PC-9 (cell line): ENCODE data around the gene MRPS10. TPM values are rescaled to one million over a fixed set of nuclear protein-coding genes. Genes with fewer than 3 reads are reported as not detected.
"Not testable (repeated sequence)": the region's sequence is repeated elsewhere in the genome, so short reads cannot be mapped to it uniquely, and the experiment has no call there.

Source experiments
- BruUV-seq: library from RNA; stranded (reverse); fragments of 400-500 nt; replicated peaks from 2 replicates; lab custom pipeline; 2021; lab: Mats Ljungman, UMichigan
- CTCF ChIA-PET: fragments of 300-600 bp; sonication (Branson Sonifier 250); formaldehyde crosslinking; loops from one replicate; lab custom pipeline; 2022; ENCODE audit warnings: antibody characterized with exemption; lab: Charles Lee
- POLR2A ChIA-PET: fragments of 300-600 bp; sonication (Branson Sonifier 250); formaldehyde crosslinking; loops from one replicate; lab custom pipeline; 2022; ENCODE audit warnings: antibody characterized with exemption; ENCODE audit not compliant: unreplicated experiment; lab: Charles Lee
- DNase-seq, 2 experiments: peaks; one replicate each; pipeline versions ENCODE4 v3.0.0 to v3.0.0-alpha.2; 2015 to 2022; ENCODE audit warnings: mixed read lengths in 1 of 2
- H2AFZ ChIP-seq: fragments of 200-600 bp; sonication (generic); 2 replicates; pipeline ENCODE4 v1.8.1; 2017; ENCODE audit warnings: antibody characterized with exemption
- H3F3A ChIP-seq: fragments of 200-600 bp; sonication (generic); 2 replicates; pipeline ENCODE4 v1.8.1; 2017; ENCODE audit warnings: antibody characterized with exemption, mild to moderate bottlenecking, low read depth; ENCODE audit not compliant: insufficient read depth
- H3K27ac ChIP-seq: fragments of 200-600 bp; sonication (generic); 2 replicates; pipeline ENCODE4 v1.6.1; 2016; ENCODE audit warnings: mixed run types
- H3K27me3 ChIP-seq: fragments of 200-600 bp; sonication (generic); 2 replicates; pipeline ENCODE4 v1.6.1; 2016; ENCODE audit warnings: low read depth, mixed run types; ENCODE audit not compliant: insufficient read depth
- H3K36me3 ChIP-seq: fragments of 200-600 bp; sonication (generic); 2 replicates; pipeline ENCODE4 v1.6.1; 2016; ENCODE audit warnings: low read depth, mixed run types
- H3K4me1 ChIP-seq: fragments of 200-600 bp; sonication (generic); replicated peaks from 2 replicates; pipeline ENCODE4 v1.6.1; 2016; ENCODE audit warnings: mixed run types; ENCODE audit not compliant: insufficient read depth
- H3K4me2 ChIP-seq: fragments of 200-600 bp; sonication (generic); 2 replicates; pipeline ENCODE4 v1.6.1; 2017; ENCODE audit warnings: mixed run types
- H3K4me3 ChIP-seq: fragments of 200-600 bp; sonication (generic); 2 replicates; pipeline ENCODE4 v1.6.1; 2016; ENCODE audit warnings: mixed run types
- H3K79me2 ChIP-seq: fragments of 200-600 bp; sonication (generic); 2 replicates; pipeline ENCODE4 v1.6.1; 2017; ENCODE audit warnings: low read depth, mixed run types
- H3K9me2 ChIP-seq: fragments of 200-600 bp; sonication (generic); 2 replicates; pipeline ENCODE4 v1.8.1; 2017; ENCODE audit warnings: mild to moderate bottlenecking; ENCODE audit not compliant: insufficient read depth
- H3K9me3 ChIP-seq: fragments of 200-600 bp; sonication (generic); 2 replicates; pipeline ENCODE4 v1.8.1; 2016; ENCODE audit warnings: low read depth; ENCODE audit not compliant: insufficient read depth
- H4K20me1 ChIP-seq: fragments of 200-600 bp; sonication (generic); 2 replicates; pipeline ENCODE4 v1.8.1; 2017; ENCODE audit not compliant: insufficient read depth
- EZH2 ChIP-seq: fragments of 200-600 bp; sonication (generic); IDR thresholded peaks from 2 replicates; pipeline ENCODE4 v1.8.0; 2017; ENCODE audit warnings: antibody characterized with exemption, low read depth
- intact Hi-C: fragments of 100-400 bp; cut with micrococcal nuclease; formaldehyde crosslinking; loops from one replicate; pipeline ENCODE4 v1.10.0; 2022; ENCODE audit not compliant: unreplicated experiment
- total RNA-seq: library from RNA; stranded (reverse); gene quantifications from 2 replicates; pipeline ENCODE4 v1.2.3, GENCODE V29; 2021
- TF ChIP-seq, protein P1 (sequence below): fragments of 200-600 bp; sonication (generic); conservative IDR thresholded peaks from 2 replicates; pipeline ENCODE4 v1.6.1; 2017; ENCODE audit warnings: mixed run types, antibody characterized with exemption, mild to moderate bottlenecking, moderate library complexity

MRPS10 gene
- total RNA-seq, 1 experiment from 2014 or later = 56.5 TPM

- H3K9me2 ChIP-seq = no peaks in the 10 kb centered on the region
- H2AFZ ChIP-seq = no peak overlapping the region
- ChIA-PET POLR2A (interaction anchor here (0.6 kb wide), 1 partner anchor 18 kb away, joined by 6 read pairs; no protein-coding TSS in a partner anchor), CTCF (no interaction called here)
- H3K4me3 ChIP-seq = no peak overlapping the region
- H3F3A ChIP-seq = peaks cover 62% of the 10 kb centered on the region
- H3K79me2 ChIP-seq = peaks cover 15% of the 10 kb centered on the region
- H3K27ac ChIP-seq = 0 out of 2 replicates have a peak overlapping the region, but pooled peaks have one; percentile 21
- no peaks in the 10 kb centered on the region for H3K27me3 ChIP-seq
- no TSS peak for BruUV-seq
- no peak for DNase-seq
- H3K4me1 ChIP-seq = peaks cover 80% of the 10 kb centered on the region
- no peak for TF ChIP-seq EZH2
- TF ChIP-seq, protein P1, sequence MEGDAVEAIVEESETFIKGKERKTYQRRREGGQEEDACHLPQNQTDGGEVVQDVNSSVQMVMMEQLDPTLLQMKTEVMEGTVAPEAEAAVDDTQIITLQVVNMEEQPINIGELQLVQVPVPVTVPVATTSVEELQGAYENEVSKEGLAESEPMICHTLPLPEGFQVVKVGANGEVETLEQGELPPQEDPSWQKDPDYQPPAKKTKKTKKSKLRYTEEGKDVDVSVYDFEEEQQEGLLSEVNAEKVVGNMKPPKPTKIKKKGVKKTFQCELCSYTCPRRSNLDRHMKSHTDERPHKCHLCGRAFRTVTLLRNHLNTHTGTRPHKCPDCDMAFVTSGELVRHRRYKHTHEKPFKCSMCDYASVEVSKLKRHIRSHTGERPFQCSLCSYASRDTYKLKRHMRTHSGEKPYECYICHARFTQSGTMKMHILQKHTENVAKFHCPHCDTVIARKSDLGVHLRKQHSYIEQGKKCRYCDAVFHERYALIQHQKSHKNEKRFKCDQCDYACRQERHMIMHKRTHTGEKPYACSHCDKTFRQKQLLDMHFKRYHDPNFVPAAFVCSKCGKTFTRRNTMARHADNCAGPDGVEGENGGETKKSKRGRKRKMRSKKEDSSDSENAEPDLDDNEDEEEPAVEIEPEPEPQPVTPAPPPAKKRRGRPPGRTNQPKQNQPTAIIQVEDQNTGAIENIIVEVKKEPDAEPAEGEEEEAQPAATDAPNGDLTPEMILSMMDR = no peak
- peak overlapping the region; percentile 2; the same call in 1 of the 2 replicates for H3K4me2 ChIP-seq
- H3K36me3 ChIP-seq = no peaks in the 10 kb centered on the region
- no peaks in the 10 kb centered on the region for H3K9me3 ChIP-seq
- intact Hi-C loops = loop anchor here (10.0 kb wide), 2 partner anchors 73 to 653 kb away; partner anchors contain the start of gene RPL7L1
- no peaks in the 10 kb centered on the region for H4K20me1 ChIP-seq
Observed at GRCh38 chr6:42221546-42221945, 3.9 kb upstream of the MRPS10 start.

GRCh38 chr6:42220807-42221206 lies 3.1 kb upstream of the MRPS10 start:
- POLR2A ChIA-PET = no interaction called here
- Histone ChIP-seq H3F3A (peaks cover 55% of the 10 kb centered on the region), H3K9me2 (no peaks in the 10 kb centered on the region), H3K27ac (peak overlapping the region; percentile 21; the same call in 1 of the 2 replicates), H3K36me3 (no peaks in the 10 kb centered on the region), H4K20me1 (no peaks in the 10 kb centered on the region), H3K4me1 (peaks cover 75% of the 10 kb centered on the region), H3K27me3 (no peaks in the 10 kb centered on the region), H3K79me2 (peaks cover 16% of the 10 kb centered on the region), H3K4me3 (no peak overlapping the region), H3K4me2 (peak overlapping the region; percentile 6; the same call in 1 of the 2 replicates), H3K9me3 (no peaks in the 10 kb centered on the region), H2AFZ (no peak overlapping the region)
- DNase-seq = no peak
- TF ChIP-seq, protein P1 = no peak
- no peak for TF ChIP-seq EZH2
- intact Hi-C loops = loop anchor here (10.0 kb wide), 2 partner anchors 74 to 654 kb away; partner anchors contain the start of gene RPL7L1
- BruUV-seq = no TSS peak
- CTCF ChIA-PET = no interaction called here

- intact Hi-C loops = loop anchor here (2.0 to 5.0 kb wide), 3 partner anchors 236 to 345 kb away; partner anchors contain the start of gene UBR2
- no peak for DNase-seq
- no peaks in the 10 kb centered on the region for H3K9me2 ChIP-seq
- H3K9me3 ChIP-seq = no peaks in the 10 kb centered on the region
- H3F3A ChIP-seq = peaks cover 33% of the 10 kb centered on the region
- BruUV-seq = no TSS peak
- peak overlapping the region; percentile 90 for H2AFZ ChIP-seq
- H3K27me3 ChIP-seq = no peaks in the 10 kb centered on the region
- peak overlapping the region; percentile 98 for H3K4me2 ChIP-seq
- no peaks in the 10 kb centered on the region for H4K20me1 ChIP-seq
- ChIA-PET CTCF (interaction anchor here (0.9 kb wide), 1 partner anchor 331 kb away, joined by 4 read pairs; no protein-coding TSS in a partner anchor), POLR2A (interaction anchor here (0.6 to 1.0 kb wide), 2 partner anchors 10 to 75 kb away, joined by 3 to 4 read pairs; partner anchors contain the start of gene C6orf132)
- H3K4me3 ChIP-seq = peak overlapping the region; percentile 96
- H3K27ac ChIP-seq = peak overlapping the region; percentile 76
- TF ChIP-seq EZH2 = no peak
- TF ChIP-seq, protein P1 = no peak
- H3K36me3 ChIP-seq = peaks cover 15% of the 10 kb centered on the region
- H3K4me1 ChIP-seq = peaks cover 53% of the 10 kb centered on the region
- H3K79me2 ChIP-seq = peaks cover 27% of the 10 kb centered on the region
Observed at GRCh38 chr6:42217157-42217518, 523 bp downstream of the MRPS10 start.

GRCh38 chr6:42216495-42216894 lies 1.2 kb downstream of the MRPS10 start:
- H3F3A ChIP-seq = peaks cover 32% of the 10 kb centered on the region
- H3K27ac ChIP-seq = peak overlapping the region; percentile 76; the same call in 1 of the 2 replicates
- H4K20me1 ChIP-seq, H3K27me3 ChIP-seq, H3K9me3 ChIP-seq, H3K9me2 ChIP-seq, H2AFZ ChIP-seq, DNase-seq: not testable (repeated sequence)
- intact Hi-C loops = loop anchor here (2.0 to 5.0 kb wide), 3 partner anchors 236 to 346 kb away; partner anchors contain the start of gene UBR2
- H3K4me1 ChIP-seq = peaks cover 46% of the 10 kb centered on the region
- H3K79me2 ChIP-seq = peaks cover 27% of the 10 kb centered on the region
- TSS peak; percentile 63 for BruUV-seq
- POLR2A ChIA-PET = interaction anchor here (1.0 kb wide), 1 partner anchor 10 kb away, joined by 4 read pairs; no protein-coding TSS in a partner anchor
- peak overlapping the region; percentile 96 for H3K4me3 ChIP-seq
- CTCF ChIA-PET = interaction anchor here (0.9 kb wide), 1 partner anchor 331 kb away, joined by 4 read pairs; no protein-coding TSS in a partner anchor
- H3K36me3 ChIP-seq = peaks cover 21% of the 10 kb centered on the region
- peak overlapping the region; percentile 98 for H3K4me2 ChIP-seq
